HepG2 (cell line): ENCODE data around the gene GYG1. TPM values are rescaled to one million over a fixed set of nuclear protein-coding genes. Genes with fewer than 3 reads are reported as not detected.
A peak's percentile ranks its signal among the peaks of the same experiment; 100 is the strongest.

Experiments used
- ARID3A ChIP-seq: IDR thresholded peaks from 2 replicates; pipeline ENCODE4 v1.6.1; 2012; ENCODE audit warnings: low read depth, low read length, improper control_type of control experiment
- ATF6 ChIP-seq: sonication (generic); formaldehyde crosslinking; conservative IDR thresholded peaks from 2 replicates; pipeline ENCODE4 v1.4.0; 2020; ENCODE audit warnings: missing genetic modification reagents
- BCL6 ChIP-seq: IDR thresholded peaks from 2 replicates; pipeline ENCODE4 v1.6.1; 2016; ENCODE audit warnings: missing genetic modification reagents, missing compliant biosample characterization
- DNMT3B ChIP-seq: conservative IDR thresholded peaks from 2 replicates; pipeline ENCODE4 v1.6.1; 2016; ENCODE audit warnings: missing biosample characterization, control low read depth
- EHMT2 ChIP-seq: fragments of 200-600 bp; sonication (generic); IDR thresholded peaks from 2 replicates; pipeline ENCODE4 v1.7.0; 2017; ENCODE audit warnings: antibody characterized with exemption, low read depth, low read length, borderline replicate concordance
- FOSL2 ChIP-seq: sonication (generic); formaldehyde crosslinking; IDR thresholded peaks from 2 replicates; pipeline ENCODE4 v1.4.0; 2020; ENCODE audit warnings: missing genetic modification reagents
- HHEX ChIP-seq: IDR thresholded peaks from 2 replicates; pipeline ENCODE4 v1.6.1; 2016; ENCODE audit warnings: control low read depth
- HOMEZ ChIP-seq: IDR thresholded peaks from 2 replicates; pipeline ENCODE4 v1.6.1; 2016; ENCODE audit warnings: low read depth
- IKZF5 ChIP-seq: IDR thresholded peaks from 2 replicates; pipeline ENCODE4 v1.6.1; 2018; ENCODE audit warnings: missing genetic modification reagents, mild to moderate bottlenecking, missing compliant biosample characterization
- MLX ChIP-seq: IDR thresholded peaks from 2 replicates; pipeline ENCODE4 v1.6.1; 2016
- MTF1 ChIP-seq: sonication (generic); formaldehyde crosslinking; IDR thresholded peaks from 2 replicates; pipeline ENCODE4 v1.5.0; 2020; ENCODE audit warnings: missing genetic modification reagents
- NFYC ChIP-seq: IDR thresholded peaks from 2 replicates; pipeline ENCODE4 v1.6.1; 2016; ENCODE audit warnings: missing genetic modification reagents, missing compliant biosample characterization
- RARA ChIP-seq: IDR thresholded peaks from 2 replicates; pipeline ENCODE4 v1.6.1; 2016; ENCODE audit warnings: missing genetic modification reagents, missing compliant biosample characterization
- TCF7 ChIP-seq: sonication (generic); IDR thresholded peaks from 2 replicates; pipeline ENCODE4 v1.6.1; 2016; ENCODE audit warnings: antibody characterized with exemption, low read depth
- ZKSCAN8 ChIP-seq: IDR thresholded peaks from 2 replicates; pipeline ENCODE4 v1.6.1; 2016; ENCODE audit warnings: borderline replicate concordance, missing genetic modification reagents, missing compliant biosample characterization
- ZNF329 ChIP-seq: sonication (generic); formaldehyde crosslinking; IDR thresholded peaks from 2 replicates; pipeline ENCODE4 v1.9.0; 2021; ENCODE audit warnings: low read depth, mild to moderate bottlenecking, missing genetic modification reagents
- ZNF362 ChIP-seq: sonication (generic); formaldehyde crosslinking; IDR thresholded peaks from 2 replicates; pipeline ENCODE4 v1.4.0; 2020; ENCODE audit warnings: missing genetic modification reagents, mild to moderate bottlenecking, borderline replicate concordance
- ZNF556 ChIP-seq: sonication (generic); formaldehyde crosslinking; IDR thresholded peaks from 2 replicates; pipeline ENCODE4 v1.4.0; 2020; ENCODE audit warnings: mild to moderate bottlenecking, missing genetic modification reagents, borderline replicate concordance
- ZNF678 ChIP-seq: sonication (generic); formaldehyde crosslinking; IDR thresholded peaks from 2 replicates; pipeline ENCODE4 v1.4.0; 2020; ENCODE audit warnings: mild to moderate bottlenecking, missing genetic modification reagents
- ZNF879 ChIP-seq: sonication (generic); formaldehyde crosslinking; IDR thresholded peaks from 2 replicates; pipeline ENCODE4 v1.8.1; 2023; ENCODE audit warnings: missing genetic modification reagents
- ZSCAN5A ChIP-seq: sonication (generic); formaldehyde crosslinking; IDR thresholded peaks from 2 replicates; pipeline ENCODE4 v1.8.0; 2022; ENCODE audit warnings: mild to moderate bottlenecking, missing genetic modification reagents, borderline replicate concordance
- polyA plus RNA-seq, 8 experiments: library from polyadenylated mRNA; depleted of rRNA in 3 of 8; stranded (reverse) in 7 of 8; unstranded in 1 of 8; fragments of >200 nt; fragmentation: Illumina TruSeq in 4 of 8; extraction: Trizol in 4 of 8; gene quantifications; 2 replicates each; pipeline versions ENCODE4 v1.2.1 to v1.2.3, GENCODE V29; 2011 to 2016; ENCODE audit warnings: low read depth in 4 of 8, missing spikeins in 1 of 8, mixed read lengths in 1 of 8; ENCODE audit not compliant: insufficient read depth in 1 of 8
- total RNA-seq, 5 experiments: library from RNA; depleted of rRNA; stranded (reverse); fragments of >200 nt; fragmentation: Illumina TruSeq; extraction: Trizol; gene quantifications; 2 replicates each; pipeline ENCODE4 v1.2.3, GENCODE V29; 2016; ENCODE audit warnings: low read depth in 1 of 5

The GYG1 gene
- total and polyA plus RNA-seq, 2 of the 13 experiments (the other 11 are each of a cell fraction or from before 2014, with no cell fraction given), result 15.7 to 28.1 TPM

- TF ChIP-seq ARID3A (peak; percentile 14; the same call in 1 of the 2 replicates), MLX (no peak), IKZF5 (CRISPR knock-in tag) (peak; percentile 61; the same call in 1 of the 2 replicates), ZSCAN5A (CRISPR knock-in tag) (peak; percentile 72; the same call in 1 of the 2 replicates), MTF1 (no peak), DNMT3B (CRISPR knock-in tag) (no peak; the same call in 1 of the 2 replicates), TCF7 (no peak), BCL6 (CRISPR knock-in tag) (0 out of 2 replicates have a peak, but pooled peaks have one; percentile 43), ZNF362 (CRISPR knock-in tag) (no peak), EHMT2 (no peak), ZNF678 (CRISPR knock-in tag) (no peak), NFYC (CRISPR knock-in tag) (no peak; the same call in 1 of the 2 replicates), ZNF556 (CRISPR knock-in tag) (peak; percentile 28; the same call in 1 of the 2 replicates), ZNF329 (CRISPR knock-in tag) (no peak), ZNF879 (CRISPR knock-in tag) (no peak), HHEX (CRISPR knock-in tag) (0 out of 2 replicates have a peak, but pooled peaks have one; percentile 16), FOSL2 (peak; percentile 87), ZKSCAN8 (peak; percentile 63; the same call in 1 of the 2 replicates), RARA (CRISPR knock-in tag) (peak; percentile 54), HOMEZ (CRISPR knock-in tag) (peak; percentile 22; the same call in 1 of the 2 replicates), ATF6 (CRISPR knock-in tag) (no peak)
Measured at GRCh38 chr3:149010504-149010951, 19.2 kb downstream of the GYG1 start (continued).
